IPS-18a (cell line): ENCODE data around the gene MYO10.
"Not testable (repeated sequence)": the region's sequence is repeated elsewhere in the genome, so short reads cannot be mapped to it uniquely, and the experiment has no call there.

Experiments
- H3K27ac ChIP-seq: one replicate; pipeline ENCODE4 v1.5.1; 2013; ENCODE audit warnings: low read length
- H3K27me3 ChIP-seq: one replicate; pipeline ENCODE4 v1.6.1; 2013; ENCODE audit warnings: mild to moderate bottlenecking, low read length; ENCODE audit not compliant: control insufficient read depth, insufficient read depth
- H3K36me3 ChIP-seq: one replicate; pipeline ENCODE4 v1.6.1; 2013; ENCODE audit warnings: low read depth, low read length; ENCODE audit not compliant: control insufficient read depth
- H3K4me1 ChIP-seq: one replicate; pipeline ENCODE4 v1.6.1; 2013; ENCODE audit warnings: low read depth, low read length; ENCODE audit not compliant: control insufficient read depth
- H3K4me3 ChIP-seq: one replicate; pipeline ENCODE4 v1.5.1; 2013; ENCODE audit warnings: low read length
- H3K9ac ChIP-seq: one replicate; pipeline ENCODE4 v1.6.1; 2013; ENCODE audit warnings: mild to moderate bottlenecking, low read length, moderate library complexity
- H3K9me3 ChIP-seq: one replicate; pipeline ENCODE4 v1.6.1; 2013; ENCODE audit warnings: low read depth, low read length; ENCODE audit not compliant: control insufficient read depth

The MYO10 gene

DNA sequence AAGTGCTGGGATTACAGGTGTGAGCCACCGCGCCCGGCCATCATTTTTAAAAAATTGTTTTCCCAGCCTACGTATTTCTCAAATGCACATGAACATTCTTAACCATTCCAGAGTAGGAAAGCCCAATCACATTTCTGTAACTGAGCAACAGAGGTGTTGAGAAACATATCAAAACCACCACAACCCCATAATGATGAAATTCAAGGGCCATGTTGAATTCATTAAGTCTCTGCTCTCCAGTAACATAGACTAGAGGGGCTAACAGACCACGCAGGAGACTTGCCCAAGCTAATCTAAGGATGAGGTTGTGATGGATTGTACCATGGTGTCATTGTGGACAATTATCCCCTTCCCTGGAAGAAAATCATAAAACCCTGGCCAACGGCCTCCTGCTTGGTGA, 52.9 kb downstream of the MYO10 start:
- no peaks in the 10 kb centered on the region for H3K27me3 ChIP-seq
- H3K27ac ChIP-seq: no peak overlapping the region
- H3K4me3 ChIP-seq: no peak overlapping the region
- no peaks in the 10 kb centered on the region for H3K36me3 ChIP-seq
- no peak overlapping the region for H3K9ac ChIP-seq
- H3K4me1 ChIP-seq: peaks cover 13% of the 10 kb centered on the region
- H3K9me3 ChIP-seq: no peaks in the 10 kb centered on the region

- no peaks in the 10 kb centered on the region for H3K27me3 ChIP-seq
- H3K4me3 ChIP-seq: no peak overlapping the region
- no peak overlapping the region for H3K9ac ChIP-seq
- H3K27ac ChIP-seq: no peak overlapping the region
- H3K36me3 ChIP-seq: no peaks in the 10 kb centered on the region
- peaks cover 13% of the 10 kb centered on the region for H3K4me1 ChIP-seq
- no peaks in the 10 kb centered on the region for H3K9me3 ChIP-seq
Measured at GRCh38 chr5:16881251-16881650, 54.8 kb downstream of the MYO10 start.

GRCh38 chr5:16880547-16880946, 55.5 kb downstream of the MYO10 start:
- Histone ChIP-seq H3K27me3 (no peaks in the 10 kb centered on the region), H3K4me1 (peaks cover 13% of the 10 kb centered on the region), H3K9ac (no peak overlapping the region), H3K4me3 (no peak overlapping the region), H3K36me3 (no peaks in the 10 kb centered on the region), H3K9me3 (no peaks in the 10 kb centered on the region), H3K27ac (no peak overlapping the region)

- Histone ChIP-seq H3K9me3 (no peaks in the 10 kb centered on the region), H3K27me3 (no peaks in the 10 kb centered on the region), H3K27ac (no peak overlapping the region), H3K9ac (no peak overlapping the region), H3K4me1 (peaks cover 13% of the 10 kb centered on the region), H3K4me3 (no peak overlapping the region), H3K36me3 (no peaks in the 10 kb centered on the region)
Measured at GRCh38 chr5:16879650-16880049, 56.4 kb downstream of the MYO10 start.

DNA sequence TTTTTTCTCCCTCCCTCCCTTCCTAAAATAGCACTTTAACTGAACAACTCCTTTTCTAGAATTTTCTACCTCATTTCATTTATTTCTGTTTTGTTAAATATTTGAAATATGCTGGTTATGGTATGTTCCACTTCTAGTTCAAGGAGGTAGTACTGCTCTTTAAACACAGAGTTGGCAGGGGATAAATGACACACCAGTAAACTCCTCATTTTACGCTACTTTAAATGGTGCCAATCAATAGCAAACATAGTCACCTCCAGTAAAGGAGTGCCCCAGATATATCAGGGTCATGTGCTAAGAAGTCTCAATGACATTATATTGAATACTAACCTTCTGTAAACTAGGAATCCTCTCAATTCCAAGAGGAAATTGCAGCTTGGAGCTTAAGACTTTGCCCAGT, 56.9 kb downstream of the MYO10 start:
- Histone ChIP-seq H3K4me1 (peaks cover 13% of the 10 kb centered on the region), H3K36me3 (no peaks in the 10 kb centered on the region), H3K4me3 (no peak overlapping the region), H3K9ac (no peak overlapping the region), H3K27ac (no peak overlapping the region), H3K27me3 (no peaks in the 10 kb centered on the region), H3K9me3 (no peaks in the 10 kb centered on the region)

GRCh38 chr5:16877267-16877935, 58.7 kb downstream of the MYO10 start:
- Histone ChIP-seq H3K4me1 (peaks cover 13% of the 10 kb centered on the region), H3K9ac (no peak overlapping the region), H3K27me3 (no peaks in the 10 kb centered on the region), H3K9me3 (no peaks in the 10 kb centered on the region), H3K27ac (no peak overlapping the region), H3K4me3 (no peak overlapping the region), H3K36me3 (no peaks in the 10 kb centered on the region)

- H3K9ac ChIP-seq, H3K9me3 ChIP-seq, H3K36me3 ChIP-seq, H3K27me3 ChIP-seq, H3K27ac ChIP-seq, H3K4me3 ChIP-seq, H3K4me1 ChIP-seq: not testable (repeated sequence)
Measured at GRCh38 chr5:16874424-16874823, 61.7 kb downstream of the MYO10 start.

DNA sequence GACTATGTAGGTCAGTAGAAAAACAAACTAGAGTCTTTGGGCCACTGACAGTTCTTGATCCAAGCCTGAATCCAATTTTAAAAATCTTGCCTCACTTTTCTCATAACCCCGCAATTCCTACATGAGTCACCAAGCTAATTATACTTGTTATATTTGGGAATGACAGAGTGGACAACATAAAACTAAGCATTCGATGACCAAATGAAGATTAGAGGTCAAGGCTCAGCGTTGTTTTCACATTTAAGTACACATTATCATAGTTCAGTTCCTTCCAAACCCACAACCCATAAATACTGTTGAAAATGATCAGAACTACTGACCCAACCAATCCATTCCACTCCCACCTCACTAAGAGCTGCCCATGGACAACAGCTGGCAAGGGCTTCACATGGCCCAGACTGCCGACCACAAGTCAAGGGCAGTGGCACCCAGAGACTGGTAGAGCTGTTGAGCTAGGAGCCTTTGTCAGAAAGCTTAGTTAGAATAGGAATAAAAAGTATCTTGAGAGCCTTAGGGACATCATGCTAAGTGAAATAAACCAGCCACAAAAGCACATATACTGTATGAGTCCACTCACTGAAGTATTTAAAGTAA, 64.2 kb downstream of the MYO10 start:
- Histone ChIP-seq H3K36me3 (no peaks in the 10 kb centered on the region), H3K4me3 (no peak overlapping the region), H3K27ac (no peak overlapping the region), H3K4me1 (peaks cover 14% of the 10 kb centered on the region), H3K27me3 (no peaks in the 10 kb centered on the region), H3K9me3 (no peaks in the 10 kb centered on the region), H3K9ac (no peak overlapping the region)

DNA sequence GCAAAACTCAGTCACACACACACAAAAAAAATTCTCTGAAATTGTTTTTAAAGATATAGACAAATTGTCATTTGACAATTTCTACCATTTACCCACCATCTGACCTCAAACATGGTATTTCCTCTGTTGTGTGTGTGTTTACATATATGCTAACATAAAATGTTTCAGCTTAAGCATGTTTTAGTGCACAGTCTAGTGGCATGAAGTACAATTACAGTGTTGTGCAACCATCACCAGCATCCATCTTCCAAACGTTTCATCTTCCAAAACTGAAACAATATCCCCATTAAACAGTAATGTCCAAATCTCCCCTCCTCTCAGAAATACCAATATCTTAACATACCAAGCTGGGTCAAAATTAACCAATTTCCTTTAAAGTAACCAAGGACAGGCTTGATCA, 65.2 kb downstream of the MYO10 start:
- Histone ChIP-seq H3K27me3 (no peaks in the 10 kb centered on the region), H3K36me3 (no peaks in the 10 kb centered on the region), H3K9ac (no peak overlapping the region), H3K4me3 (no peak overlapping the region), H3K9me3 (no peaks in the 10 kb centered on the region), H3K27ac (no peak overlapping the region), H3K4me1 (peaks cover 24% of the 10 kb centered on the region)

DNA sequence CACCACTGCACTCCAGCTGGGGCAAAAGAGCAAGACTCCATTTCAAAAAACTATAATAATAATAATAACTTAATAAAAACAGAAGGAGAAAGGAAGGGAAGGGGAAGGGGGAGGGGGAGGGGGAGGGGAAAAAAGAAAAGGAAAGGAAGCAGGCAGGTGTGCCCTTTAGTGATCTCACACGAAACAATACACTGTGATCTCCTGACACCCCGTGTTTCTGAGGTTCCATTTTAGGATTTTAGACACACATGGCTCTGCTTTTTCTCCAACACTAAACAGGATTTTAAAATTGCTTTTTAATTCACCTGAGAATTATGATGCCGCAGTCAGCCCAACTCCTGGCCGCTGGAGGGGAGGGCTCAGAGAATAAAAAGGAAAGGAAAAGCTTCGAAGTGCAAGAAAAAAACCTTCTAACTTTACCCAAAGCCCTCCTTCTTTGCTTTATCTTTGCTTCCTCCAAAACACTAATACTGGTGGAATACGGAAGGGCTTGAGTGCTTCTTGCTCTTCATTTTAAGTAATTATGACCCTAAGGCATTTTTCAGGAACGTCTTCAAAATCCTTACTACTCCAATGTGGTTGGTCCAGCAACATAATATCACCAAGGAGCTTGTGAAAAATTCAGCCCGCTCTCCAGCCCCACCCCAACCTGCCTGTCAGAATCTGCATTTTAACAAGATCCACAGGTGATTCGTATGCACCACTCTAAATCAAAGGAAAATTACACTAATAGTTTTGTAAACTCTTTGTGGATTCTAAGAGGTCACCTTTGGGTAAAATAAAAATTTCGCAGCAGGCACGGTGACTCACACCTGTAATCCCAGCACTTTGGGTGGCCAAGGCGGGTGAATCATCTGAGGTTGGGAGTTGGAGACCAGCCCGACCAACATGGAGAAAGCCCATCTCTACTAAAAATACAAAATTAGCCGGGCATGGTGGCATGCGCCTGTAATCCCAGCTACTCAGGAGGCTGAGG, 66.0 kb downstream of the MYO10 start:
- Histone ChIP-seq H3K4me3 (no peak overlapping the region), H3K9ac (no peak overlapping the region), H3K4me1 (peaks cover 24% of the 10 kb centered on the region), H3K36me3 (no peaks in the 10 kb centered on the region), H3K9me3 (no peaks in the 10 kb centered on the region), H3K27me3 (no peaks in the 10 kb centered on the region), H3K27ac (no peak overlapping the region)

GRCh38 chr5:16867577-16867953, 68.5 kb downstream of the MYO10 start:
- Histone ChIP-seq H3K27ac (no peak overlapping the region), H3K4me3 (no peak overlapping the region), H3K27me3 (no peaks in the 10 kb centered on the region), H3K36me3 (no peaks in the 10 kb centered on the region), H3K4me1 (peaks cover 44% of the 10 kb centered on the region), H3K9me3 (no peaks in the 10 kb centered on the region), H3K9ac (no peak overlapping the region)
